GM19467 (cell line): ENCODE data around the gene RANBP9.

Source experiments
- ATAC-seq: cut with Tn5 transposase; IDR thresholded peaks from one replicate; pipeline ENCODE4 v1.9.1; 2021; ENCODE audit warnings: mild to moderate bottlenecking, moderate library complexity; ENCODE audit not compliant: unreplicated experiment

The RANBP9 gene

GRCh38 chr6:13572951-13573654, 138.5 kb downstream of the RANBP9 start:
- ATAC-seq, result no peak

GRCh38 chr6:13572240-13572639, 139.4 kb downstream of the RANBP9 start:
- ATAC-seq, result no peak
